ENCODE measurements around the gene PDZD2.

GRCh38 chr5:32001707-32002106 lies 362.8 kb downstream of the PDZD2 start:
- TF ChIP-seq CTCF (IDR thresholded peaks at IDR 0.05; ENCODE audit: low read depth, low read length) = no peak
- TF ChIP-seq EZH2phosphoT487 (IDR thresholded peaks at IDR 0.05; ENCODE audit: low read depth) = no peak

All from OCI-LY3 (cell line).